ENCODE data around the gene PROCA1.

GRCh38 chr17:28740406-28741357 lies 29.0 kb upstream of the PROCA1 start:
- TF ChIP-seq POLR2A (IDR thresholded peaks at IDR 0.05) (no peak), EP300 (IDR thresholded peaks at IDR 0.05) (no peak)
